GM18951 (cell line): Measurements from ENCODE around the gene HNRNPU.

Source experiments
- POLR2A ChIP-seq: IDR thresholded peaks from 4 replicates; pipeline ENCODE4 v1.6.1; 2011; ENCODE audit warnings: mild to moderate bottlenecking; ENCODE audit not compliant: insufficient read length, insufficient read depth; ENCODE audit errors: extremely low read depth
- in situ Hi-C: fragments of 300-500 bp; cut with MboI; formaldehyde crosslinking; loops from one replicate; pipeline ENCODE4 v1.12.0; 2022; ENCODE audit warnings: low sequenced_read_pairs, mixed read lengths, inconsistent platforms; ENCODE audit not compliant: unreplicated experiment

Gene HNRNPU

DNA sequence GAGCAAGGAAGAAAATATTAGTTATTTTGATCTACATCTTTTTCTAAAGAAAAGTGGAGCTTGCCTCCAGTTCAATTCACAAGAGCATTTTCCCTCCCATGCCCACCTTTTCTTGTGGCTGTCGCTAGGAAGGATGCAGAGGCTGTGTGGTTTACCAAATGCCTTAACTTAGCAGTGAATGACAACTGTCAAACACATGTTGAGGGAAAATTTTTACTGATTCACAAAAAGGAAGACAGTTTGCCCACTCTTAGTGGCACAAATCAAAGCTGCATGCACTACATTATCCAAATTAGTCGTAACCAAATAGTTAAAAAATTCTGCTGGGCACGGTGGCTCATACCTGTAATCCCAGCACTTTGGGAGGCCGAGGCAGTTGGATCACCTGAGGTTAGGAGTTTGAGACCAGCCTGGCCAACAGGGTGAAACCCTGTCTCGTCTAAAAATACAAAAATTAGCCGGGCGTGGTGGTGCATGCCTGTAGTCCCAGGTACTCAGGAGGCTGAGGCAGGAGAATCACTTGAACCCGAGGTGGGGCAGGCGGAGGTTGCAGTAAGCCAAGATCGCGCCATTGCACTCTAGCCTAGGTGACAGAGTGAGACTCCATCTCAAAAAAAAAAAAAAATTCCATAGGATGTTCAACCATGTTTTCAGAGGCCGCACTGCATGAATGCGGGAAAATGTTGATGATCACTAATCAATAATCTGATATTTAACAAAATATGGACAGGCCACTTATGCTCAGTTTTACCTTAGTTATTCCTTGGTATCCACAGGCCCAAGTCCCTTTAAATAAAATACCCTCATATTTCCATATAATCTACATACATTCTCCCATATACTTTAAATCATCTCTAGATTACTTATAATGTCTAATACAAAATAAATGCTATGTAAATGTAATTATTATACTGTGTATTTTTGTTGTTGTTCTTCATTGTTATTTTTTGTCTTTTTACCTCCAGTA, 19.9 kb downstream of the HNRNPU start:
- in situ Hi-C loops = no loop called here
- no peak for TF ChIP-seq POLR2A

- in situ Hi-C loops = no loop called here
- TF ChIP-seq POLR2A = peak; percentile 13
Observed at GRCh38 chr1:244843148-244843978, 21.0 kb downstream of the HNRNPU start.

DNA sequence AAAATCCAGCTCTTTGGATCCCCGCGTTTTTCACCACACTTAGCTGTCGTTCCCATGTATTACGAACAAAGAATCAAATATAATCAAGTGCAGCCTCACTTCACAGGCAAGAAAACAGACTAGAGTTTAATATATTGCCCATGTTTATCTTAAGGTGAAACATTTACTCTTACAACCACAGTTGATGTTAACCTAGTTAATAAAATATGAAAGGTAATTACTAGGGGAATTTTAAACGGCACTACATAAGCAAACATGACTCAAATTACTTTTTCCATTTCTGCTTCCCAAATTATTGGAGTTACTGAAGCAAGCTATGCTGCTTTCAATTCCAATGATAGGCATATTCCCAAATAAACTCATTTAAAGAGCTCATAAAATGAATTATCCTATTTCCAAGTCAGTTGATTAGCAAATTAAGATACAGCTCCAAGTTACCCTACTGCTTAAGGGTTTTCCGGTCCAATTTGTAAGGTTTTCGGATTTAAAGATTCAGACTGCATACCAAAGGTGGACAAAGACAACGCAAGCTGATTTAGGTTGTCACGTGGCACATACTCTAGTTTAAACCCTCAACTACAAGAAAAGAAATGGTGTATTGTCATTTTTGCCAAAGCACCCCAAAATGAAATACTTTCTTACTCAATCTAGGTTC, 22.9 kb downstream of the HNRNPU start:
- in situ Hi-C loops = no loop called here
- TF ChIP-seq POLR2A = no peak

GRCh38 chr1:244840219-244840794, 24.0 kb downstream of the HNRNPU start:
- in situ Hi-C loops = no loop called here
- no peak for TF ChIP-seq POLR2A

GRCh38 chr1:244839656-244840055, 24.7 kb downstream of the HNRNPU start:
- no peak for TF ChIP-seq POLR2A
- in situ Hi-C loops = no loop called here

- no peak for TF ChIP-seq POLR2A
- in situ Hi-C loops = no loop called here
Observed at GRCh38 chr1:244837597-244838258, 26.6 kb downstream of the HNRNPU start.

DNA sequence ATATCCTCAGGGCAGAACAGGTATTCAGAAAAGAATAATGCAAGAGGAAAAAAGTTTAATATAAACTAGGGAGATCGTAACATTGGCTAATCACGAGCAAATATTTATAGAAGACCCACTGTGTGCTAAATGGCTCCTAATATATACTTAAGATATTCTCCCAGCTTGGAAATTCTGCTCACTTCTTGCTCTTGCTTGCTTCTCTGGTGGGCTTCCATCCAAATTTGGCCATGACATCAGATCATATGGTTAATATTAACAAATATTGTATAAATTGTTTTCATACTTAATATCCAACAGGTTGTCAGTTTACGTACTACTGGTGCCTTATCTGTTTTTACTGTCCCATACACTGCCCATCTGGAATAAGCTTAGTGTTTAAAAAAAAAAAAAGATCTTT, 27.8 kb downstream of the HNRNPU start:
- in situ Hi-C loops = no loop called here
- TF ChIP-seq POLR2A = no peak

GRCh38 chr1:244836135-244836521, 28.2 kb downstream of the HNRNPU start:
- in situ Hi-C loops = no loop called here
- peak; percentile 13 for TF ChIP-seq POLR2A

GRCh38 chr1:244835276-244836134, 28.8 kb downstream of the HNRNPU start, which contains the start of gene COX20:
TSS of gene COX20 (plus strand) at chr1:244835658. CDS start at chr1:244835715, 57 bp downstream.
- in situ Hi-C loops = no loop called here
- TF ChIP-seq POLR2A = peak; percentile 69

GRCh38 chr1:244834543-244835275, 29.6 kb downstream of the HNRNPU start:
- peak; percentile 79 for TF ChIP-seq POLR2A
- in situ Hi-C loops = no loop called here
